Body of pancreas (tissue), 4 donors: Measurements from ENCODE around the gene KRT73. TPM values are rescaled to one million over a fixed set of nuclear protein-coding genes. Genes with fewer than 3 reads are reported as not detected.

Source experiments
- ATAC-seq: fragments of 150-250 bp; one replicate; pipeline ENCODE4 v1.9.1; 2016
- DNase-seq, 4 donors: peaks; one replicate each; pipeline ENCODE4 v3.0.0-alpha.2; 2019
- H3K27ac ChIP-seq, 4 donors: fragments of 200-600 bp; sonication (generic); 1 replicate in 3 of 4; 2 replicates in 1 of 4; pipeline versions ENCODE4 v1.5.1 to v1.6.1; 2016 to 2019; ENCODE audit warnings: mild to moderate bottlenecking in 1 of 4, mixed read lengths in 1 of 4, moderate library complexity in 1 of 4
- H3K27me3 ChIP-seq, 2 donors: fragments of 200-600 bp; sonication (generic); one replicate each; pipeline ENCODE4 v1.6.0; 2016; ENCODE audit warnings: mild to moderate bottlenecking in 1 of 2
- H3K36me3 ChIP-seq, 2 donors: fragments of 200-600 bp; sonication (generic); replicated peaks in 1 of 2; 2 replicates each; pipeline ENCODE4 v1.5.1; 2016; ENCODE audit warnings: low read depth in 2 of 2; ENCODE audit not compliant: insufficient read depth in 1 of 2
- H3K4me1 ChIP-seq: fragments of 200-600 bp; sonication (generic); one replicate; pipeline ENCODE4 v1.6.0; 2016
- H3K4me3 ChIP-seq, 2 donors: fragments of 200-600 bp; sonication (generic); 1 replicate in 1 of 2; 2 replicates in 1 of 2; pipeline ENCODE4 v1.5.1; 2016 to 2019
- H3K9me3 ChIP-seq, 3 donors: fragments of 200-600 bp; sonication (generic); 1 replicate in 2 of 3; 2 replicates in 1 of 3; pipeline ENCODE4 v1.5.1; 2016
- CTCF ChIP-seq, 7 experiments: fragments of 450-650 bp in 4 of 7; fragments of 200-600 bp in 3 of 7; sonication (generic) in 3 of 7; IDR thresholded peaks; one replicate each; pipeline ENCODE4 v1.5.1; 2016 to 2019; ENCODE audit warnings: antibody characterized with exemption in 7 of 7
- POLR2A ChIP-seq, 3 donors: fragments of 450-650 bp; IDR thresholded peaks; one replicate each; pipeline ENCODE4 v1.6.1; 2016; ENCODE audit warnings: antibody characterized with exemption in 3 of 3, mild to moderate bottlenecking in 2 of 3
- WGBS, 2 donors: methylation state at CpG; one replicate each; pipeline ENCODE4 v1.1.5; 2017; 5-methylcytosine and 5-hydroxymethylcytosine counted together
- intact Hi-C: fragments of 100-400 bp; cut with DNase I; formaldehyde crosslinking; loops from one replicate; pipeline ENCODE4 v1.15.1; 2023
- total RNA-seq, 2 donors: library from RNA; depleted of rRNA; stranded (reverse); fragments of >200 nt; gene quantifications; one replicate each; pipeline ENCODE4 v1.1.0, GENCODE V29; 2016

Gene KRT73
- total RNA-seq, 2 donors from 2014 or later = 1.3 TPM; not detected in 1

GRCh38 chr12:52655251-52655650, 36.9 kb upstream of the KRT73 start:
- H3K27ac ChIP-seq = no peak overlapping the region
- 47 to 54% methylated on average over 6 of the region's 6 CpGs for WGBS, 2 donors

GRCh38 chr12:52651726-52652261, 33.4 kb upstream of the KRT73 start, which contains the start of gene KRT2:
TSS of gene KRT2 (minus strand) at chr12:52652211. CDS start at chr12:52652142, 69 bp downstream.
- DNase-seq = no peak
- 87 to 90% methylated on average over 16 of the region's 16 CpGs for WGBS, 2 donors
- H3K4me3 ChIP-seq = no peak within 1 kb of the TSS

More at GRCh38 chr12:52655251-52655650, 36.9 kb upstream of the KRT73 start:
- no peaks in the 10 kb centered on the region for H3K36me3 ChIP-seq
- DNase-seq (no peak), ATAC-seq (no peak)
- H3K4me3 ChIP-seq = no peak overlapping the region
- intact Hi-C loops = no loop called here
- peaks cover 10% of the 10 kb centered on the region for H3K4me1 ChIP-seq
- TF ChIP-seq POLR2A (IDR thresholded peaks at IDR 0.05) (no peak), CTCF (IDR thresholded peaks at IDR 0.05) (no peak)
- H3K9me3 ChIP-seq = no peaks in the 10 kb centered on the region
- H3K27me3 ChIP-seq = no peaks in the 10 kb centered on the region

GRCh38 chr12:52650520-52651081, 32.2 kb upstream of the KRT73 start:
- ATAC-seq = no peak
- intact Hi-C loops = no loop called here

More at GRCh38 chr12:52651726-52652261, 33.4 kb upstream of the KRT73 start, which contains the start of gene KRT2:
- TF ChIP-seq POLR2A (IDR thresholded peaks at IDR 0.05) (no peak), CTCF (IDR thresholded peaks at IDR 0.05) (no peak)
- Histone ChIP-seq H3K27ac (no peak within 1 kb of the TSS), H3K36me3 (no peaks in the 10 kb centered on the region), H3K27me3 (no peaks in the 10 kb centered on the region), H3K4me1 (peaks cover 10% of the 10 kb centered on the region), H3K9me3 (no peaks in the 10 kb centered on the region)
- intact Hi-C loops = no loop called here
- ATAC-seq = no peak

GRCh38 chr12:52649066-52649465, 30.7 kb upstream of the KRT73 start:
- ATAC-seq (no peak), DNase-seq (no peak)
- H3K27ac ChIP-seq = no peak overlapping the region
- H3K27me3 ChIP-seq = no peaks in the 10 kb centered on the region
- no peaks in the 10 kb centered on the region for H3K4me1 ChIP-seq
- no peaks in the 10 kb centered on the region for H3K9me3 ChIP-seq
- intact Hi-C loops = no loop called here
- no peak overlapping the region for H3K4me3 ChIP-seq
- 41 to 53% methylated on average over 6 of the region's 6 CpGs for WGBS, 2 donors
- no peaks in the 10 kb centered on the region for H3K36me3 ChIP-seq
- no peak for TF ChIP-seq POLR2A (IDR thresholded peaks at IDR 0.05)
- TF ChIP-seq CTCF (IDR thresholded peaks at IDR 0.05) = no peak

More at GRCh38 chr12:52650520-52651081, 32.2 kb upstream of the KRT73 start:
- peaks cover 6% of the 10 kb centered on the region for H3K4me1 ChIP-seq
- H3K27ac ChIP-seq = no peak overlapping the region
- no peak overlapping the region for H3K4me3 ChIP-seq
- TF ChIP-seq CTCF (IDR thresholded peaks at IDR 0.05) (no peak), POLR2A (IDR thresholded peaks at IDR 0.05) (no peak)
- no peaks in the 10 kb centered on the region for H3K27me3 ChIP-seq
- WGBS, 2 donors = 63 to 68% methylated on average over 11 to 12 of the region's 12 CpGs
- no peaks in the 10 kb centered on the region for H3K9me3 ChIP-seq
- no peaks in the 10 kb centered on the region for H3K36me3 ChIP-seq
- no peak for DNase-seq
